Measurements from ENCODE around the gene GPD1.

GPD1 gene

DNA sequence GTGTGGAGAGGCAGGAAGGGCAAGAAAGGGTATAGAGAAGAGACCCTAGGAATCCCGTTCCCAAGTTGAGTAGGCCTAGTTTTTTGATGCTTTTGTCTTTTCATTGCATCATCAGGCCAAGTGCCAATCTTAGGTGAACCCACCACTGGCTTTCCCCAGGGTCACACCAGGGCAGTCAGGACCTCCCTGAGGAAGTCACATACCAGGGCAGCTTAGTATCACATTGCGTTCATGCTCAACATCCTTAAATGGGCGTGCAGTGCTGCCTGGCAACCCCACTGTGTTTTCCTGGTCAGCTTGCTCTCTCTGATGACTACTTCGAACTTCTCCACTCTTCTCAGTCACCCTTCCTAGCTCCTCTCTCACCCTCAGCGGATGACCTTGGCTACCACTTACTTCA, 37.4 kb upstream of the GPD1 start:
- no peak overlapping the region for H3K4me3 ChIP-seq (replicated peaks in 1 of 2; ENCODE audit: low read depth in 2 of 2, low read length in 2 of 2)
- DNase-seq (ENCODE audit: low read depth in 2 of 2), result peak; percentile 84
- TF ChIP-seq, protein P1, sequence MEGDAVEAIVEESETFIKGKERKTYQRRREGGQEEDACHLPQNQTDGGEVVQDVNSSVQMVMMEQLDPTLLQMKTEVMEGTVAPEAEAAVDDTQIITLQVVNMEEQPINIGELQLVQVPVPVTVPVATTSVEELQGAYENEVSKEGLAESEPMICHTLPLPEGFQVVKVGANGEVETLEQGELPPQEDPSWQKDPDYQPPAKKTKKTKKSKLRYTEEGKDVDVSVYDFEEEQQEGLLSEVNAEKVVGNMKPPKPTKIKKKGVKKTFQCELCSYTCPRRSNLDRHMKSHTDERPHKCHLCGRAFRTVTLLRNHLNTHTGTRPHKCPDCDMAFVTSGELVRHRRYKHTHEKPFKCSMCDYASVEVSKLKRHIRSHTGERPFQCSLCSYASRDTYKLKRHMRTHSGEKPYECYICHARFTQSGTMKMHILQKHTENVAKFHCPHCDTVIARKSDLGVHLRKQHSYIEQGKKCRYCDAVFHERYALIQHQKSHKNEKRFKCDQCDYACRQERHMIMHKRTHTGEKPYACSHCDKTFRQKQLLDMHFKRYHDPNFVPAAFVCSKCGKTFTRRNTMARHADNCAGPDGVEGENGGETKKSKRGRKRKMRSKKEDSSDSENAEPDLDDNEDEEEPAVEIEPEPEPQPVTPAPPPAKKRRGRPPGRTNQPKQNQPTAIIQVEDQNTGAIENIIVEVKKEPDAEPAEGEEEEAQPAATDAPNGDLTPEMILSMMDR (IDR thresholded peaks at IDR 0.05; ENCODE audit: low read depth, low read length), result no peak

DNA sequence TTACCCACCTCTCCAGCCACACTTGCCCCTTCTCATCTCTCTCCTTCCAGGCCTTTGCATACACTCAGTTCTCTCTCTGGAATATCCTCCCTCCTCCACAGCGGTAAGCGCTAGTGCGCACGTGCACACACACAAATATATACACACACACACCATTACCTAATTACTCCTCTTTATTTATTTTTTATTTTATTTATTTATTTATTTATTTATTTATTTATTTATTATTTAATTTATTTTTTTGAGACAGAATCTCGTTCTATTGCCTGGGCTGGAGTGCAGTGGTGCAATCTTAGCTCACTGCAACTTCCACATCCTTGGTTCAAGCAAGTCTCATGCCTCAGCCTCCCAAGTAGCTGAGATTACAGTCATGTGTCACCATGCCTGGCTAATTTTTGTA, 34.7 kb upstream of the GPD1 start:
- no peak overlapping the region for H3K4me3 ChIP-seq (replicated peaks in 1 of 2; ENCODE audit: low read depth in 2 of 2, low read length in 2 of 2)
- DNase-seq (ENCODE audit: low read depth in 2 of 2), result no peak
- TF ChIP-seq, protein P1 (IDR thresholded peaks at IDR 0.05; ENCODE audit: low read depth, low read length), result no peak

GRCh38 chr12:50069539-50069938, 34.3 kb upstream of the GPD1 start:
- no peak for DNase-seq (ENCODE audit: low read depth in 2 of 2)
- no peak overlapping the region for H3K4me3 ChIP-seq (replicated peaks in 1 of 2; ENCODE audit: low read depth in 2 of 2, low read length in 2 of 2)
- TF ChIP-seq, protein P1 (IDR thresholded peaks at IDR 0.05; ENCODE audit: low read depth, low read length), result no peak

- TF ChIP-seq, protein P1 (IDR thresholded peaks at IDR 0.05; ENCODE audit: low read depth, low read length), result peak; percentile 98
- peak; percentile 90 to 94 for DNase-seq (ENCODE audit: low read depth in 2 of 2)
These were observed 33.3 kb upstream of the GPD1 start for GRCh38 chr12:50070314-50071060.

GRCh38 chr12:50072198-50072907, 31.5 kb upstream of the GPD1 start:
- no peak overlapping the region for H3K4me3 ChIP-seq (replicated peaks in 1 of 2; ENCODE audit: low read depth in 2 of 2, low read length in 2 of 2)
- DNase-seq (ENCODE audit: low read depth in 2 of 2), result no peak
- TF ChIP-seq, protein P1 (IDR thresholded peaks at IDR 0.05; ENCODE audit: low read depth, low read length), result no peak

More at GRCh38 chr12:50070314-50071060, 33.3 kb upstream of the GPD1 start:
- no peak overlapping the region for H3K4me3 ChIP-seq (replicated peaks in 1 of 2; ENCODE audit: low read depth in 2 of 2, low read length in 2 of 2)

- H3K4me3 ChIP-seq (replicated peaks in 1 of 2; ENCODE audit: low read depth in 2 of 2, low read length in 2 of 2), result no peak overlapping the region
- TF ChIP-seq, protein P1 (IDR thresholded peaks at IDR 0.05; ENCODE audit: low read depth, low read length), result no peak
- DNase-seq (ENCODE audit: low read depth in 2 of 2), result no peak
These were observed 30.6 kb upstream of the GPD1 start for GRCh38 chr12:50073206-50073605.
